Measurements from ENCODE around the gene ZNF625. TPM values are rescaled to one million over a fixed set of nuclear protein-coding genes. Genes with fewer than 3 reads are reported as not detected.

Gene ZNF625
- total RNA-seq, 3 donors from 2014 or later = 4.3 to 9.5 (median 5.4) TPM

- no peak overlapping the region for H3K4me3 ChIP-seq
- H3K27ac ChIP-seq = no peak overlapping the region
- intact Hi-C loops (cut with DNase I; ENCODE audit: low total_unique reads) = no loop called here
- no peaks in the 10 kb centered on the region for H3K27me3 ChIP-seq
- H3K36me3 ChIP-seq = no peaks in the 10 kb centered on the region
- H3K9me3 ChIP-seq = peaks cover 5 to 6% of the 10 kb centered on the region in 2 donors
- no peak for TF ChIP-seq CTCF (IDR thresholded peaks at IDR 0.05)
- TF ChIP-seq POLR2A (IDR thresholded peaks at IDR 0.05) = no peak
- no peak for TF ChIP-seq POLR2AphosphoS5 (IDR thresholded peaks at IDR 0.05)
- no peak for DNase-seq (ENCODE audit: low spot score in 2 of 2)
- no peaks in the 10 kb centered on the region for H3K4me1 ChIP-seq
Measured at GRCh38 chr19:12095111-12095790, 61.3 kb downstream of the ZNF625 start.

Other genes with a start within 250 kb of the ZNF625 start
- 10 to 100 TPM; 13.8 to 32.9 (median 22.3) TPM for gene ZNF700, start 231.6 kb downstream of the ZNF625 start, total RNA-seq
- 10 to 100 TPM in 1 of 3 donors, 1 to 10 TPM in 2; 2.9 to 14.5 (median 6.9) TPM for gene ZNF763, start 191.7 kb downstream of the ZNF625 start, total RNA-seq
- gene ZNF433, start 121.1 kb downstream of the ZNF625 start, total RNA-seq = 10 to 100 TPM in 1 of 3 donors, 1 to 10 TPM in 2; 5.0 to 13.3 (median 8.8) TPM
- under 1 TPM in 2 of 3 donors, not detected in 1; 0.33 to 0.88 TPM for gene ZNF878, start 103.8 kb downstream of the ZNF625 start, total RNA-seq
- 10 to 100 TPM in 2 of 3 donors, 1 to 10 TPM in 1; 8.8 to 28.5 (median 11.8) TPM for gene ZNF844, start 92.0 kb downstream of the ZNF625 start, total RNA-seq
- gene ZNF20, start 16.4 kb downstream of the ZNF625 start, total RNA-seq = 1 to 10 TPM; 1.4 to 8.2 (median 4.6) TPM
- 10 to 100 TPM; 11.5 to 22.0 (median 12.8) TPM for gene ZNF136, start 6.4 kb upstream of the ZNF625 start, total RNA-seq
- 10 to 100 TPM; 12.3 to 23.9 (median 21.7) TPM for gene ZNF44, start 138.1 kb upstream of the ZNF625 start, total RNA-seq
- 1 to 10 TPM; 2.6 to 7.5 (median 5.2) TPM for gene ZNF563, start 176.9 kb upstream of the ZNF625 start, total RNA-seq
- gene ZNF442, start 208.9 kb upstream of the ZNF625 start, total RNA-seq = 1 to 10 TPM; 2.6 to 3.7 (median 3.3) TPM
- 10 to 100 TPM in 1 of 3 donors, 1 to 10 TPM in 2; 6.4 to 10.4 (median 8.8) TPM for gene ZNF799, start 244.5 kb upstream of the ZNF625 start, total RNA-seq